Heart left ventricle (tissue), 16 donors: ENCODE data around the gene ABHD12B. TPM values are rescaled to one million over a fixed set of nuclear protein-coding genes. Genes with fewer than 3 reads are reported as not detected.

Experiments
- ATAC-seq, 4 donors: fragments of 200-7000 bp; cut with Tn5 transposase; one replicate each; pipeline ENCODE4 v1.9.1; 2020 to 2022; ENCODE audit warnings: moderate library complexity in 4 of 4, mild to moderate bottlenecking in 3 of 4, moderate number of reproducible peaks in 1 of 4
- DNase-seq, 5 donors: peaks; one replicate each; pipeline ENCODE4 v3.0.0-alpha.2; 2020
- H3K27ac ChIP-seq, 12 donors: fragments of 200-600 bp; sonication (generic) in 4 of 12; one replicate each; pipeline versions ENCODE4 v1.5.0 to v1.8.0; 2016 to 2022; ENCODE audit warnings: mild to moderate bottlenecking in 2 of 12
- H3K27me3 ChIP-seq, 9 donors: fragments of 200-600 bp; sonication (generic) in 2 of 9; one replicate each; pipeline versions ENCODE4 v1.5.1 to v1.8.0; 2016 to 2022; ENCODE audit warnings: mild to moderate bottlenecking in 3 of 9
- H3K36me3 ChIP-seq, 9 donors: fragments of 200-600 bp; sonication (generic) in 2 of 9; one replicate each; pipeline versions ENCODE4 v1.5.0 to v1.8.0; 2018 to 2022; ENCODE audit warnings: mild to moderate bottlenecking in 2 of 9
- H3K4me1 ChIP-seq, 12 donors: fragments of 200-600 bp; sonication (generic) in 4 of 12; one replicate each; pipeline versions ENCODE4 v1.5.0 to v1.8.0; 2016 to 2022; ENCODE audit warnings: mild to moderate bottlenecking in 3 of 12
- H3K4me3 ChIP-seq, 12 donors: fragments of 200-600 bp; sonication (generic) in 4 of 12; one replicate each; pipeline versions ENCODE4 v1.5.0 to v1.8.0; 2017 to 2022; ENCODE audit warnings: mild to moderate bottlenecking in 9 of 12, moderate library complexity in 4 of 12
- H3K9me3 ChIP-seq, 12 donors: fragments of 200-600 bp; sonication (generic) in 4 of 12; one replicate each; pipeline versions ENCODE4 v1.5.0 to v1.8.0; 2016 to 2022; ENCODE audit warnings: mild to moderate bottlenecking in 1 of 12
- POLR2A ChIP-seq, 2 donors: fragments of 450-650 bp; IDR thresholded peaks; one replicate each; pipeline ENCODE4 v1.6.1; 2017; ENCODE audit warnings: antibody characterized with exemption in 2 of 2, mild to moderate bottlenecking in 2 of 2, moderate library complexity in 2 of 2
- WGBS, 4 donors: extraction: QIAGEN DNeasy Blood & Tissue Kit in 2 of 4; methylation state at CpG; one replicate each; pipeline versions ENCODE4 v1.1.5 to v1.1.7; 2013 to 2018; 5-methylcytosine and 5-hydroxymethylcytosine counted together
- intact Hi-C, 10 donors: fragments of 100-400 bp; cut with DNase I; formaldehyde crosslinking; loops; one replicate each; pipeline versions ENCODE4 v1.11.1 to v1.14.2; 2022
- polyA plus RNA-seq, 2 donors: library from polyadenylated mRNA; stranded (reverse); fragments of 200-250 nt; gene quantifications; one replicate each; pipeline ENCODE4 v1.2.3, GENCODE V29; 2013
- total RNA-seq, 9 donors: library from RNA; depleted of rRNA in 2 of 9; stranded (reverse); fragments of >200 nt in 2 of 9; fragmentation: NEBNext Ultra II Directional in 3 of 9; extraction: Animal tissue kit (Norgen Biotek cat#: 25700) in 3 of 9; gene quantifications; one replicate each; pipeline versions ENCODE4 v1.1.0 to v1.2.4, GENCODE V29; 2016 to 2023
- TF ChIP-seq, protein P1 (sequence below), 12 donors: fragments of 200-600 bp; sonication (generic) in 4 of 12; IDR thresholded peaks; one replicate each; pipeline versions ENCODE4 v1.5.0 to v1.8.0; 2018 to 2022; ENCODE audit warnings: antibody characterized with exemption in 12 of 12, mild to moderate bottlenecking in 5 of 12
- donor health status: ischemic (EF 13 %, LVEDD 7.1; RV severe dilation, severe dysfunction).
- donor health status: healthy with polysubstance abuse.
- donor health status: DM: no; HTN: yes; CAD: no.
- donor health status: DM: no; HTN: no; CAD: no.
- donor health status: ischemic (EF 25% LVEDD 6.9; RV normal size, moderate dysfunction).
- donor health status: ischemic (EF 25% LVEDD 5.7; RV mildly dilated, moderate dysfunction).
- donor health status: healthy.
- donor health status: DM: yes; HTN: yes; CAD: no.
- donor health status: ischemic (EF 35%, LVEDD 5.7; RV mildly dilated, moderate dysfunction).
- donor health status: nonischemic (EF 11% LVEDD 7.7; RV severe dilation, severe dysfunction).
- donor health status: DM: yes; HTN: yes; CAD: no.
- donor health status: PGD.
- donor health status: ischemic (EF 29% LVEDD 5.4; RV normal size, mild dysfunction).
- donor health status: nonischemic (EF 23%, LVEDD 6.1; RV moderate dilation, normal function).

Gene ABHD12B
- total and polyA plus RNA-seq, 11 donors: 1.2 TPM; not detected in 10

DNA sequence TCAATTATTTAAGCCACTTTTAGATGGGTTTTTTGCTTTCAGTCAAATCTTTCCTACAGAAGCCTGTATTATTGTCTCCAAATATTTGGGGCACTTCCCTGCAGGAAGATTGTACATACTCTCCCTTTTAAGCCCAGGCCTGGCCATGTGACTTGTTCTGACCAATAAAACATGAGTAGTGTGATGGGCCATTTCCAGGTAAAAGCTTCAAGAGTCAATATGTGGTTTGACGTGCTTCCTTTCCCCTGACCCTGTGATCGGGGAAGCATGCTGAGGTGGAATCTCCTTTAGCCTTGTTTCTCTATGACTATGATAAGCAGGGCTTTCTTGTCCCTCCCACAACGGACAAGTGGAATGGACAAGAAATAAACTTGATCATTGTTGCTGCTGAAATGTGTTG, 26.7 kb upstream of the ABHD12B start:
- Histone ChIP-seq H3K9me3 (no peaks in the 10 kb centered on the region), H3K27ac (no peak overlapping the region), H3K4me1 (no peaks in the 10 kb centered on the region), H3K27me3 (no peaks in the 10 kb centered on the region), H3K4me3 (no peak overlapping the region), H3K36me3 (no peaks in the 10 kb centered on the region)
- no peak for TF ChIP-seq POLR2A (IDR thresholded peaks at IDR 0.05)
- TF ChIP-seq, protein P1, sequence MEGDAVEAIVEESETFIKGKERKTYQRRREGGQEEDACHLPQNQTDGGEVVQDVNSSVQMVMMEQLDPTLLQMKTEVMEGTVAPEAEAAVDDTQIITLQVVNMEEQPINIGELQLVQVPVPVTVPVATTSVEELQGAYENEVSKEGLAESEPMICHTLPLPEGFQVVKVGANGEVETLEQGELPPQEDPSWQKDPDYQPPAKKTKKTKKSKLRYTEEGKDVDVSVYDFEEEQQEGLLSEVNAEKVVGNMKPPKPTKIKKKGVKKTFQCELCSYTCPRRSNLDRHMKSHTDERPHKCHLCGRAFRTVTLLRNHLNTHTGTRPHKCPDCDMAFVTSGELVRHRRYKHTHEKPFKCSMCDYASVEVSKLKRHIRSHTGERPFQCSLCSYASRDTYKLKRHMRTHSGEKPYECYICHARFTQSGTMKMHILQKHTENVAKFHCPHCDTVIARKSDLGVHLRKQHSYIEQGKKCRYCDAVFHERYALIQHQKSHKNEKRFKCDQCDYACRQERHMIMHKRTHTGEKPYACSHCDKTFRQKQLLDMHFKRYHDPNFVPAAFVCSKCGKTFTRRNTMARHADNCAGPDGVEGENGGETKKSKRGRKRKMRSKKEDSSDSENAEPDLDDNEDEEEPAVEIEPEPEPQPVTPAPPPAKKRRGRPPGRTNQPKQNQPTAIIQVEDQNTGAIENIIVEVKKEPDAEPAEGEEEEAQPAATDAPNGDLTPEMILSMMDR (IDR thresholded peaks at IDR 0.05): no peak
- intact Hi-C loops: loop anchor here in 1 of 10 donors (10.0 kb wide), 1 partner anchor 50 kb away; no protein-coding TSS in a partner anchor
- 84 to 92% (median 86%) methylated on average over 3 of the region's 3 CpGs for WGBS, 4 donors
- ATAC-seq: no peak
- no peak for DNase-seq

DNA sequence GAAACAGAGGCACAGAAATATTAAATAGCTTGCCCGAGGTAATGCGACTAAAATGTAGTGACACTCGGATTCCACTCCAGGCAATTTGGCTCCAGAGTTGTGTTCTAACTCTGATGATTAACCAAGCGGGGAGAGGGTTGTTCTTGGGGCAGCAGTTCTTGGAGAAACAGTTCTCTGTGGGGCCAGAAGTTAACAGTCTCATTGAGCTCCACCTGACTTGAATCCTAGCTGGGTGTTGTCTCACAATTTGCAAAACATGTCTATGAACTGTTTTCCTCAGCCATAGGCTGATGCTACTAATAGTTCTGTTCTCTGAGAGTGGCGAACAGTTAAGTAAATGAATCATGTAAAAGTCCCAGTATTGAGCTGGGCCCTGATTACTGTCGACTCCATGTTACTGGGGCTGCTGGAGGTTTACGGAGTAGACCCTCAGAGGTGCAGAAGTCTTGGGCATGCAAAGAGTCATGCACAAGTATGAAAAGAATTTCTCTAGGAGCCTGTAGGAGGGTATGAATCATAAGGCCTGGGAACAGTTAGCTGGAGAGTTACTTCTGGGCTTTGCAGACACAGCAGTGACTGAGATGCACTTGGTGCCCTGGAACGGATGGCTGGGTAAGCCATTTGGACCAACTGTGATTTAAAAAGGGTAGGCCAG, 25.5 kb upstream of the ABHD12B start:
- DNase-seq (no peak), ATAC-seq (no peak)
- H3K9me3 ChIP-seq: no peaks in the 10 kb centered on the region
- no peaks in the 10 kb centered on the region for H3K27me3 ChIP-seq
- H3K4me3 ChIP-seq: no peak overlapping the region
- intact Hi-C loops: loop anchor here in 1 of 10 donors (10.0 kb wide), 1 partner anchor 52 kb away; no protein-coding TSS in a partner anchor
- H3K36me3 ChIP-seq: no peaks in the 10 kb centered on the region
- H3K4me1 ChIP-seq: no peaks in the 10 kb centered on the region
- TF ChIP-seq POLR2A (IDR thresholded peaks at IDR 0.05): no peak
- TF ChIP-seq, protein P1 (IDR thresholded peaks at IDR 0.05): no peak
- no peak overlapping the region for H3K27ac ChIP-seq
- WGBS, 4 donors: 87 to 94% (median 90%) methylated on average over 8 of the region's 8 CpGs

DNA sequence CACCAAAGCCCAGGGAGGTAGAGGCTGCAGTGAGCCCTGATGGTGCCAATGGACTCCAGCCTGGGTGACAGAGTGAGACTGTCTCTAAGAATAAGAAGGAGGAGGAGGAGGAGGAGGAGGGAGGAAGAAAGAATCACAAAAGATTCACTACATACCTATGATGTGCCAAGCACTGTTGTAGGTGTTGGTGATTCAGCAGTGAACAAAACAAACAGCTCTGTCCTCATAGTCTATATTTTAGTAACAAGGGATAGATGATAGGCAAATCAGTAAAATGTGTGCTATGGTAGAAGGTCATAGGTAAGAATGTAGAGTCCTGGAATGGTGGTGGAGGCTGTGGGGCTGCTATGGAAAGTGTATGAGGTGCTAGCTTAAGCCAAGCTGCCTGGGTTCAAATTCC, 18.0 kb upstream of the ABHD12B start:
- ATAC-seq (no peak), DNase-seq (no peak)
- intact Hi-C loops: no loop called here
- no peaks in the 10 kb centered on the region for H3K36me3 ChIP-seq
- H3K9me3 ChIP-seq: no peaks in the 10 kb centered on the region
- no peaks in the 10 kb centered on the region for H3K27me3 ChIP-seq
- H3K27ac ChIP-seq: no peak overlapping the region
- H3K4me1 ChIP-seq: no peaks in the 10 kb centered on the region
- no peak for TF ChIP-seq POLR2A (IDR thresholded peaks at IDR 0.05)
- TF ChIP-seq, protein P1 (IDR thresholded peaks at IDR 0.05): no peak
- H3K4me3 ChIP-seq: no peak overlapping the region

DNA sequence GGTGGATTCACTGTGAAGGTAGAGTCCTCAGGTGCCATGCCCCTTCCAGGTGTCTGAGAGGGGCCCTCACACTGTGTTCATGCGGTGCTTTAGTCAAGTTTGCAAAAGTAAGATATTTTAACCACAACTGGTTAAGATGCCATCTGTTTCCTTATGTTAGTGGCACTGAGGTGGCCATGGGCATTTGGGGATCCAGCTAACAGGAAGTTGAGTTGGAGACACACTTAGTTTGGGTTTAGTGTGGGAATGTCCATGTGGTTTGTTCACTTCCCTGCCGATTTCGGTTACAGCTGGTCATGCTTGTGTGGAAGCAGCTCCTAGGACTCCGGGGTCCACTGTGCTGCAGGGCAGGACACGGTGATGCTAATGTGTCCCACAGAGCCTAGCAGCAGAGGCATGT, 17.3 kb upstream of the ABHD12B start:
- no peak for TF ChIP-seq POLR2A (IDR thresholded peaks at IDR 0.05)
- TF ChIP-seq, protein P1 (IDR thresholded peaks at IDR 0.05): no peak
- intact Hi-C loops: no loop called here
- Histone ChIP-seq H3K27me3 (no peaks in the 10 kb centered on the region), H3K9me3 (no peaks in the 10 kb centered on the region), H3K4me1 (peaks cover 0 to 5% (median 4%) of the 10 kb centered on the region in 12 donors), H3K4me3 (no peak overlapping the region), H3K36me3 (no peaks in the 10 kb centered on the region), H3K27ac (no peak overlapping the region)
- 82 to 91% (median 88%) methylated on average over 5 of the region's 5 CpGs for WGBS, 4 donors
- ATAC-seq: no peak
- no peak for DNase-seq
